GM23338 (cell line): ENCODE data around the gene LSM14B. TPM values are rescaled to one million over a fixed set of nuclear protein-coding genes. Genes with fewer than 3 reads are reported as not detected.

Experiments
- ATAC-seq: fragments of 200-7000 bp; cut with Tn5 transposase; 3 replicates; pipeline ENCODE4 v1.9.1; 2020
- DNase-seq: peaks from one replicate; pipeline ENCODE4 v3.0.0-alpha.2; 2015; ENCODE audit warnings: low spot score
- H2AFZ ChIP-seq: fragments of 200-600 bp; sonication (generic); 2 replicates; pipeline ENCODE4 v1.8.0; 2016; ENCODE audit warnings: antibody characterized with exemption, mild to moderate bottlenecking, moderate library complexity
- H3F3A ChIP-seq: fragments of 200-600 bp; sonication (generic); replicated peaks from 2 replicates; pipeline ENCODE4 v1.8.0; 2017; ENCODE audit warnings: antibody characterized with exemption, mixed run types, low read depth
- H3K27ac ChIP-seq: fragments of 200-600 bp; sonication (generic); 2 replicates; pipeline ENCODE4 v1.6.1; 2016; ENCODE audit warnings: low read depth
- H3K27me3 ChIP-seq: fragments of 200-600 bp; sonication (generic); 2 replicates; pipeline ENCODE4 v1.8.0; 2016; ENCODE audit warnings: mild to moderate bottlenecking, mixed run types, moderate library complexity; ENCODE audit not compliant: insufficient read depth
- H3K36me3 ChIP-seq: fragments of 200-600 bp; sonication (generic); 2 replicates; pipeline ENCODE4 v1.8.0; 2016; ENCODE audit warnings: mild to moderate bottlenecking; ENCODE audit not compliant: insufficient read depth
- H3K4me1 ChIP-seq: fragments of 200-600 bp; sonication (generic); 2 replicates; pipeline ENCODE4 v1.8.0; 2016; ENCODE audit warnings: mild to moderate bottlenecking, moderate library complexity; ENCODE audit not compliant: insufficient read depth
- H3K4me2 ChIP-seq: fragments of 200-600 bp; sonication (generic); 2 replicates; pipeline ENCODE4 v1.7.1; 2017; ENCODE audit warnings: mixed run types
- H3K4me3 ChIP-seq: fragments of 200-600 bp; sonication (generic); 2 replicates; pipeline ENCODE4 v1.6.1; 2016; ENCODE audit warnings: mixed run types
- H3K79me2 ChIP-seq: fragments of 200-600 bp; sonication (generic); replicated peaks from 2 replicates; pipeline ENCODE4 v1.8.0; 2017; ENCODE audit warnings: mild to moderate bottlenecking; ENCODE audit not compliant: insufficient read depth
- H3K9me2 ChIP-seq: fragments of 200-600 bp; sonication (generic); 2 replicates; pipeline ENCODE4 v1.8.0; 2017; ENCODE audit not compliant: insufficient read depth
- H4K20me1 ChIP-seq: fragments of 200-600 bp; sonication (generic); replicated peaks from 2 replicates; pipeline ENCODE4 v1.8.0; 2017; ENCODE audit warnings: mild to moderate bottlenecking; ENCODE audit not compliant: insufficient read depth
- H3K27ac Mint-ChIP-seq: 2 replicates; pipeline ENCODE4 v1.8.0; 2020; ENCODE audit warnings: inconsistent platforms, mild to moderate bottlenecking, moderate library complexity, mixed read lengths
- H3K27me3 Mint-ChIP-seq: 3 replicates; pipeline ENCODE4 v1.8.0; 2022; ENCODE audit warnings: low read depth, mild to moderate bottlenecking, moderate library complexity, mixed read lengths, inconsistent platforms; ENCODE audit not compliant: insufficient read depth, poor library complexity
- H3K36me3 Mint-ChIP-seq: 3 replicates; pipeline ENCODE4 v1.8.0; 2021; ENCODE audit warnings: low read depth, mild to moderate bottlenecking, inconsistent platforms, moderate library complexity, mixed read lengths
- H3K4me1 Mint-ChIP-seq: 3 replicates; pipeline ENCODE4 v1.8.0; 2020; ENCODE audit warnings: mild to moderate bottlenecking, inconsistent platforms, mixed read lengths
- H3K4me3 Mint-ChIP-seq: 3 replicates; pipeline ENCODE4 v1.8.0; 2021; ENCODE audit warnings: moderate library complexity, mild to moderate bottlenecking, inconsistent platforms, mixed read lengths
- H3K9me3 Mint-ChIP-seq: 3 replicates; pipeline ENCODE4 v1.8.0; 2020; ENCODE audit warnings: moderate library complexity, mild to moderate bottlenecking, inconsistent platforms, mixed read lengths
- CREB1 ChIP-seq: fragments of 250-450 bp; sonication (Bioruptor Pico); IDR thresholded peaks from 2 replicates; pipeline ENCODE4 v1.5.0; 2020; ENCODE audit warnings: low read depth, mild to moderate bottlenecking, moderate library complexity
- CTCF ChIP-seq, 2 experiments: fragments of 200-600 bp in 1 of 2; sonication (generic) in 1 of 2; conservative IDR thresholded peaks; 2 replicates each; pipeline versions ENCODE4 v1.5.1 to v1.6.1; 2016 to 2017; ENCODE audit warnings: antibody characterized with exemption in 2 of 2, low read depth in 2 of 2, mild to moderate bottlenecking in 2 of 2, moderate library complexity in 1 of 2
- ETS1 ChIP-seq: IDR thresholded peaks from 2 replicates; pipeline ENCODE4 v1.6.1; 2016; ENCODE audit warnings: antibody characterized with exemption
- EZH2 ChIP-seq: fragments of 200-600 bp; sonication (generic); IDR thresholded peaks from one replicate; pipeline ENCODE4 v1.8.0; 2017; ENCODE audit warnings: antibody characterized with exemption, mild to moderate bottlenecking, low read depth; ENCODE audit not compliant: unreplicated experiment
- EZH2phosphoT487 ChIP-seq: fragments of 200-600 bp; sonication (generic); IDR thresholded peaks from one replicate; pipeline ENCODE4 v1.8.1; 2018; ENCODE audit warnings: antibody characterized with exemption; ENCODE audit not compliant: unreplicated experiment
- JUNB ChIP-seq: IDR thresholded peaks from one replicate; pipeline ENCODE4 v1.6.1; 2016; ENCODE audit warnings: antibody characterized with exemption; ENCODE audit not compliant: unreplicated experiment
- NANOG ChIP-seq: IDR thresholded peaks from 2 replicates; pipeline ENCODE4 v1.6.1; 2016; ENCODE audit warnings: antibody characterized with exemption, borderline replicate concordance
- POLR2AphosphoS5 ChIP-seq: IDR thresholded peaks from 2 replicates; pipeline ENCODE4 v1.6.1; 2016; ENCODE audit warnings: antibody characterized with exemption, low read depth
- STAT1 ChIP-seq: IDR thresholded peaks from one replicate; pipeline ENCODE4 v1.6.1; 2016; ENCODE audit warnings: antibody characterized with exemption; ENCODE audit not compliant: unreplicated experiment
- ZNF114 ChIP-seq: fragments of 250-450 bp; sonication (Bioruptor Pico); IDR thresholded peaks from 2 replicates; pipeline ENCODE4 v1.5.0; 2020; ENCODE audit warnings: mild to moderate bottlenecking, moderate library complexity
- ZNF331 ChIP-seq: fragments of 250-450 bp; sonication (Bioruptor Pico); IDR thresholded peaks from 2 replicates; pipeline ENCODE4 v1.5.0; 2020; ENCODE audit warnings: low read depth, mild to moderate bottlenecking, moderate library complexity
- ZNF462 ChIP-seq: fragments of 250-450 bp; sonication (Bioruptor Pico); IDR thresholded peaks from 2 replicates; pipeline ENCODE4 v1.5.0; 2020; ENCODE audit warnings: mild to moderate bottlenecking, moderate library complexity
- polyA plus RNA-seq: library from polyadenylated mRNA; unstranded; fragments of >200 nt; fragmentation: Nextera tagmentation; extraction: Ambion mirVana; gene quantifications from 2 replicates; pipeline ENCODE4 v1.2.1, GENCODE V29; 2016
- total RNA-seq: library from RNA; depleted of rRNA; stranded (reverse); fragments of >200 nt; shearing (Covaris generic); gene quantifications from 2 replicates; pipeline ENCODE4 v1.2.3, GENCODE V29; 2014
- TF ChIP-seq, protein P1 (sequence below): IDR thresholded peaks from one replicate; pipeline ENCODE4 v1.6.1; 2018; ENCODE audit warnings: antibody characterized with exemption; ENCODE audit not compliant: unreplicated experiment

The LSM14B gene
- total and polyA plus RNA-seq, 2 experiments from 2014 or later = 9.6 to 55.7 TPM

- DNase-seq (peak; percentile 33), ATAC-seq (peak; percentile 68)
- no peaks in the 10 kb centered on the region for H3K36me3 ChIP-seq
- no peaks in the 10 kb centered on the region for H4K20me1 ChIP-seq
- no peaks in the 10 kb centered on the region for H3K27me3 ChIP-seq
- no peaks in the 10 kb centered on the region for H3F3A ChIP-seq
- H3K4me1 ChIP-seq = no peaks in the 10 kb centered on the region
- no peaks in the 10 kb centered on the region; the same call in 2 of the 3 replicates for H3K9me3 Mint-ChIP-seq
- H3K27ac Mint-ChIP-seq = no peak overlapping the region
- H3K9me2 ChIP-seq = no peaks in the 10 kb centered on the region
- no peak overlapping the region for H3K4me3 ChIP-seq
- no peak overlapping the region; the same call in 1 of the 2 replicates for H2AFZ ChIP-seq
- H3K27ac ChIP-seq = no peak overlapping the region
- H3K4me1 Mint-ChIP-seq = no peaks in the 10 kb centered on the region; the same call in 2 of the 3 replicates
- H3K36me3 Mint-ChIP-seq = no peaks in the 10 kb centered on the region; the same call in 2 of the 3 replicates
- TF ChIP-seq, protein P1, sequence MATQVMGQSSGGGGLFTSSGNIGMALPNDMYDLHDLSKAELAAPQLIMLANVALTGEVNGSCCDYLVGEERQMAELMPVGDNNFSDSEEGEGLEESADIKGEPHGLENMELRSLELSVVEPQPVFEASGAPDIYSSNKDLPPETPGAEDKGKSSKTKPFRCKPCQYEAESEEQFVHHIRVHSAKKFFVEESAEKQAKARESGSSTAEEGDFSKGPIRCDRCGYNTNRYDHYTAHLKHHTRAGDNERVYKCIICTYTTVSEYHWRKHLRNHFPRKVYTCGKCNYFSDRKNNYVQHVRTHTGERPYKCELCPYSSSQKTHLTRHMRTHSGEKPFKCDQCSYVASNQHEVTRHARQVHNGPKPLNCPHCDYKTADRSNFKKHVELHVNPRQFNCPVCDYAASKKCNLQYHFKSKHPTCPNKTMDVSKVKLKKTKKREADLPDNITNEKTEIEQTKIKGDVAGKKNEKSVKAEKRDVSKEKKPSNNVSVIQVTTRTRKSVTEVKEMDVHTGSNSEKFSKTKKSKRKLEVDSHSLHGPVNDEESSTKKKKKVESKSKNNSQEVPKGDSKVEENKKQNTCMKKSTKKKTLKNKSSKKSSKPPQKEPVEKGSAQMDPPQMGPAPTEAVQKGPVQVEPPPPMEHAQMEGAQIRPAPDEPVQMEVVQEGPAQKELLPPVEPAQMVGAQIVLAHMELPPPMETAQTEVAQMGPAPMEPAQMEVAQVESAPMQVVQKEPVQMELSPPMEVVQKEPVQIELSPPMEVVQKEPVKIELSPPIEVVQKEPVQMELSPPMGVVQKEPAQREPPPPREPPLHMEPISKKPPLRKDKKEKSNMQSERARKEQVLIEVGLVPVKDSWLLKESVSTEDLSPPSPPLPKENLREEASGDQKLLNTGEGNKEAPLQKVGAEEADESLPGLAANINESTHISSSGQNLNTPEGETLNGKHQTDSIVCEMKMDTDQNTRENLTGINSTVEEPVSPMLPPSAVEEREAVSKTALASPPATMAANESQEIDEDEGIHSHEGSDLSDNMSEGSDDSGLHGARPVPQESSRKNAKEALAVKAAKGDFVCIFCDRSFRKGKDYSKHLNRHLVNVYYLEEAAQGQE = no peak
- TF ChIP-seq ZNF331 (CRISPR knock-in tag) = no peak
- TF ChIP-seq CTCF (conservative IDR thresholded peaks at IDR 0.05; ENCODE audit: low read depth in 2 of 2) = no peak
- TF ChIP-seq EZH2 = no peak
- TF ChIP-seq NANOG = no peak
- TF ChIP-seq ETS1 = no peak
- no peak for TF ChIP-seq ZNF114 (CRISPR knock-in tag)
- TF ChIP-seq POLR2AphosphoS5 = no peak
- no peak for TF ChIP-seq ZNF462 (CRISPR knock-in tag)
- TF ChIP-seq EZH2phosphoT487 = no peak
- no peak for TF ChIP-seq STAT1
- TF ChIP-seq CREB1 (CRISPR knock-in tag) = no peak
- no peak for TF ChIP-seq JUNB
- H3K4me2 ChIP-seq = no peak overlapping the region
- H3K4me3 Mint-ChIP-seq = no peak overlapping the region
- H3K79me2 ChIP-seq = no peaks in the 10 kb centered on the region
- H3K27me3 Mint-ChIP-seq = peaks cover 8% of the 10 kb centered on the region
Observed at GRCh38 chr20:62097881-62098407, 24.3 kb upstream of the LSM14B start.
